Mesendoderm (in vitro differentiated cells): ENCODE measurements around the gene EXD3.

Experiments
- DNase-seq: peaks from one replicate; pipeline ENCODE4 v3.0.0; 2013
- H2AK5ac ChIP-seq: 2 replicates; pipeline ENCODE4 v1.6.1; 2013; ENCODE audit warnings: low read length, inconsistent platforms
- H2BK120ac ChIP-seq: 2 replicates; pipeline ENCODE4 v1.6.1; 2013; ENCODE audit warnings: low read depth, mild to moderate bottlenecking, low read length, moderate library complexity, mixed read lengths
- H2BK15ac ChIP-seq: replicated peaks from 2 replicates; pipeline ENCODE4 v1.6.1; 2013; ENCODE audit warnings: low read depth, mild to moderate bottlenecking, moderate library complexity
- H2BK5ac ChIP-seq: 2 replicates; pipeline ENCODE4 v1.6.1; 2013; ENCODE audit warnings: low read length, inconsistent platforms
- H3K18ac ChIP-seq: 2 replicates; pipeline ENCODE4 v1.6.1; 2013; ENCODE audit warnings: mild to moderate bottlenecking, low read length, mixed read lengths
- H3K23ac ChIP-seq: one replicate; pipeline ENCODE4 v1.6.1; 2013; ENCODE audit warnings: low read length
- H3K27ac ChIP-seq: 2 replicates; pipeline ENCODE4 v1.5.1; 2013; ENCODE audit warnings: low read depth, mild to moderate bottlenecking, inconsistent platforms, low read length, moderate library complexity
- H3K27me3 ChIP-seq: 2 replicates; pipeline ENCODE4 v1.6.1; 2013; ENCODE audit warnings: low read length, control low read depth, mild to moderate bottlenecking, inconsistent platforms; ENCODE audit not compliant: insufficient read depth, poor library complexity
- H3K36me3 ChIP-seq: 2 replicates; pipeline ENCODE4 v1.6.1; 2013; ENCODE audit warnings: low read length, inconsistent platforms; ENCODE audit not compliant: control insufficient read depth, insufficient read depth
- H3K4ac ChIP-seq: one replicate; pipeline ENCODE4 v1.6.1; 2013; ENCODE audit warnings: low read depth, mild to moderate bottlenecking, low read length, moderate library complexity
- H3K4me1 ChIP-seq: 2 replicates; pipeline ENCODE4 v1.6.1; 2013; ENCODE audit warnings: low read depth, low read length, inconsistent platforms; ENCODE audit not compliant: control insufficient read depth
- H3K4me2 ChIP-seq: 2 replicates; pipeline ENCODE4 v1.6.1; 2013; ENCODE audit warnings: low read length
- H3K4me3 ChIP-seq: 2 replicates; pipeline ENCODE4 v1.5.1; 2013; ENCODE audit warnings: mild to moderate bottlenecking, low read length
- H3K56ac ChIP-seq: one replicate; pipeline ENCODE4 v1.6.1; 2013; ENCODE audit warnings: low read length
- H3K79me1 ChIP-seq: 2 replicates; pipeline ENCODE4 v1.6.1; 2013; ENCODE audit warnings: low read length, inconsistent platforms
- H3K79me2 ChIP-seq: 2 replicates; pipeline ENCODE4 v1.6.1; 2013; ENCODE audit warnings: mild to moderate bottlenecking, low read length; ENCODE audit not compliant: control insufficient read depth, insufficient read depth
- H3K9ac ChIP-seq: 2 replicates; pipeline ENCODE4 v1.6.1; 2013; ENCODE audit warnings: low read length, inconsistent platforms
- H4K5ac ChIP-seq: one replicate; pipeline ENCODE4 v1.6.1; 2013; ENCODE audit warnings: low read length
- H4K8ac ChIP-seq: one replicate; pipeline ENCODE4 v1.6.1; 2013; ENCODE audit warnings: low read depth, mild to moderate bottlenecking, control low read depth, low read length, moderate library complexity
- WGBS: extraction: QIAGEN DNeasy Blood & Tissue Kit; methylation state at CpG from one replicate; pipeline ENCODE4 v1.1.7; 2013; ENCODE audit warnings: low lambda C conversion rate, missing lambda C conversion rate; ENCODE audit not compliant: insufficient coverage; ENCODE audit errors: extremely low coverage; 5-methylcytosine and 5-hydroxymethylcytosine counted together

EXD3 gene

GRCh38 chr9:137371521-137371941 lies 51.4 kb downstream of the EXD3 start:
- H2BK15ac ChIP-seq = no peak overlapping the region
- no CpG with 5 or more reads among the region's 16 CpGs for WGBS

GRCh38 chr9:137370865-137371520 lies 52.0 kb downstream of the EXD3 start:
- Histone ChIP-seq H3K27me3 (no peaks in the 10 kb centered on the region), H3K4ac (no peak overlapping the region), H3K4me1 (no peaks in the 10 kb centered on the region), H3K4me3 (no peak overlapping the region), H3K56ac (no peak overlapping the region), H3K18ac (no peak overlapping the region), H2BK120ac (no peak overlapping the region), H3K4me2 (no peak overlapping the region), H3K79me2 (no peaks in the 10 kb centered on the region), H3K27ac (no peak overlapping the region), H3K23ac (no peak overlapping the region), H2BK5ac (no peak overlapping the region), H4K5ac (no peak overlapping the region), H3K9ac (no peak overlapping the region), H3K36me3 (no peaks in the 10 kb centered on the region), H4K8ac (no peak overlapping the region), H2BK15ac (no peak overlapping the region), H3K79me1 (no peaks in the 10 kb centered on the region), H2AK5ac (no peak overlapping the region)
- DNase-seq = no peak
- no CpG with 5 or more reads among the region's 52 CpGs for WGBS

More at GRCh38 chr9:137371521-137371941, 51.4 kb downstream of the EXD3 start:
- H3K23ac ChIP-seq = no peak overlapping the region
- no peak overlapping the region for H2BK120ac ChIP-seq
- H4K8ac ChIP-seq = no peak overlapping the region
- H3K4me2 ChIP-seq = no peak overlapping the region
- H3K27ac ChIP-seq = no peak overlapping the region
- no peak for DNase-seq
- H3K4me1 ChIP-seq = no peaks in the 10 kb centered on the region
- H2BK5ac ChIP-seq = no peak overlapping the region
- H3K4me3 ChIP-seq = no peak overlapping the region
- H3K9ac ChIP-seq = no peak overlapping the region
- H3K18ac ChIP-seq = no peak overlapping the region
- H3K79me1 ChIP-seq = no peaks in the 10 kb centered on the region
- no peaks in the 10 kb centered on the region for H3K36me3 ChIP-seq
- H3K27me3 ChIP-seq = no peaks in the 10 kb centered on the region
- H2AK5ac ChIP-seq = no peak overlapping the region
- H3K79me2 ChIP-seq = no peaks in the 10 kb centered on the region
- no peak overlapping the region for H3K4ac ChIP-seq
- H4K5ac ChIP-seq = no peak overlapping the region
- H3K56ac ChIP-seq = no peak overlapping the region

- Histone ChIP-seq H3K18ac (no peak overlapping the region), H3K4me2 (no peak overlapping the region), H3K4ac (no peak overlapping the region), H3K79me2 (no peaks in the 10 kb centered on the region), H3K27ac (no peak overlapping the region), H3K4me1 (no peaks in the 10 kb centered on the region), H3K27me3 (no peaks in the 10 kb centered on the region), H3K36me3 (no peaks in the 10 kb centered on the region), H2BK15ac (no peak overlapping the region), H4K5ac (no peak overlapping the region), H2AK5ac (no peak overlapping the region), H3K56ac (no peak overlapping the region), H3K23ac (no peak overlapping the region), H4K8ac (no peak overlapping the region), H3K4me3 (no peak overlapping the region), H2BK5ac (no peak overlapping the region), H3K9ac (no peak overlapping the region), H3K79me1 (no peaks in the 10 kb centered on the region), H2BK120ac (no peak overlapping the region)
- WGBS = no CpG with 5 or more reads among the region's 20 CpGs
- no peak for DNase-seq
These were observed 52.8 kb downstream of the EXD3 start for GRCh38 chr9:137369911-137370764.

- Histone ChIP-seq H2BK15ac (no peak overlapping the region), H2BK120ac (no peak overlapping the region), H4K5ac (no peak overlapping the region), H2AK5ac (no peak overlapping the region), H3K27me3 (no peaks in the 10 kb centered on the region), H3K79me2 (no peaks in the 10 kb centered on the region), H3K23ac (no peak overlapping the region), H3K4me1 (no peaks in the 10 kb centered on the region), H3K4me3 (no peak overlapping the region), H3K56ac (no peak overlapping the region), H3K79me1 (no peaks in the 10 kb centered on the region), H3K4ac (no peak overlapping the region), H3K36me3 (no peaks in the 10 kb centered on the region), H2BK5ac (no peak overlapping the region), H3K27ac (no peak overlapping the region), H4K8ac (no peak overlapping the region), H3K4me2 (no peak overlapping the region), H3K9ac (no peak overlapping the region), H3K18ac (no peak overlapping the region)
- WGBS = no CpG with 5 or more reads among the region's 36 CpGs
- no peak for DNase-seq
These were observed 53.7 kb downstream of the EXD3 start for GRCh38 chr9:137369061-137369787.

GRCh38 chr9:137368431-137369035 lies 54.4 kb downstream of the EXD3 start:
- no peak for DNase-seq
- Histone ChIP-seq H3K18ac (no peak overlapping the region), H3K79me2 (no peaks in the 10 kb centered on the region), H3K36me3 (no peaks in the 10 kb centered on the region), H2BK15ac (no peak overlapping the region), H4K5ac (no peak overlapping the region), H3K27me3 (no peaks in the 10 kb centered on the region), H3K27ac (no peak overlapping the region), H3K23ac (no peak overlapping the region), H3K79me1 (no peaks in the 10 kb centered on the region), H2BK120ac (no peak overlapping the region), H2BK5ac (no peak overlapping the region), H3K56ac (no peak overlapping the region), H3K9ac (no peak overlapping the region), H3K4me3 (no peak overlapping the region), H3K4me1 (no peaks in the 10 kb centered on the region), H2AK5ac (no peak overlapping the region), H3K4ac (no peak overlapping the region), H4K8ac (no peak overlapping the region), H3K4me2 (no peak overlapping the region)
- WGBS = no CpG with 5 or more reads among the region's 51 CpGs
